Measurements from ENCODE around the gene SHROOM1.

The SHROOM1 gene

DNA sequence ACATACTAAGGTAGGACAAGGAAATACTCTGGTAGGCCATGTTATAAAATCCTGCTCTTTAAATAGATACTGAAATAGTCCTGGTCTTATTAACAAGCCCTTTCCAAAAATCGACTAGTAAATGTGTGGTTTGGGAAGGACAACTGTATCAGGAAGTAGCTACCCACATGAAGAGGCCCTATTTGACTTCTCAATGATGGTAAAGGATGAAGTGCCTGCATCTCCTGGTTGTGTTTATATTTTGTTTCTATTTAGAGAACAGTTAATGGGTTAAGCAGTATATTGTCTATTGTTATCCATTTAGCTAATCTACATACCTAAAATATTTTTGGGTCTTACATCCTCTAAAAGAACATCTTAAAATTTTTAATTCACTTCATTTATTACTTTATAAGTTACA, 23.3 kb upstream of the SHROOM1 start:
- no peak for DNase-seq (ENCODE audit: low read depth in 2 of 3, low spot score in 2 of 3)

DNA sequence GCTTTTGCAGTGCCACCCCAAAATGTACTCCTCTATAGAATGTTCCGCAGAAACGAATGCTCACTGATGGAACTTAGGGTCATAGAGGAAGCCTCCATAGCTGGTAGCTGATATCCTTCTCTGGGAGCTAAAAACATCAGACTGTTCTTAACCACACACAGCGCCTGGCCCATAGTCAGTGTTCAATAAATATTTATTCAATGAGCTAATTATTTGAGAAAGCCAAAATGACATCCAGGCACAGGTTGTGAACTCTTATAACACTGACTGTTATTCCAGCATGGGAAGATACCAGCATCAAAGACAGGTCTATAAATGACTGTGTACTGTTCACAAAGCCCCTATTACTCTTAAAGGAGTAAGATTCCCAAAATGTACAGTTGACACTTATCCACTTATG, 22.9 kb upstream of the SHROOM1 start:
- no peak for DNase-seq (ENCODE audit: low read depth in 2 of 3, low spot score in 2 of 3)

DNA sequence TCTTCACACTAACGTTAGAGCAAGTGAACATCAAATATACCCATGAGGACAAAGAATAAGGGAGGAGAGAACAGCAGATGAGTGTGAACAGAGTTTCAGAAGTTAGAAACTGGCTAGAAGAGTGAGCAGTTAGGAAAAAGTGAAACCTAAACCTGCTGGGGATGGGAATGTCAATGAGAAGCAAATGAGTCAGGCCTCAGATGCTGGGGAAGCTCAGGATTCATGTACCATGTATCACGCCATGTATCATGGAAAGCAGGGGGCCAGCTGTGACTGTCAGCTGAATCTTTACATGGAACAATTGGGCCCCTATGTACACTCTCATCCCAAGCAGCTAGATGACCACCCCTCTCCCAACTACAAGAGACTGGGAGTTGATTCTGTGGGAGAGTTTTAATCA, 19.6 kb upstream of the SHROOM1 start:
- no peak for DNase-seq (ENCODE audit: low read depth in 2 of 3, low spot score in 2 of 3)

DNA sequence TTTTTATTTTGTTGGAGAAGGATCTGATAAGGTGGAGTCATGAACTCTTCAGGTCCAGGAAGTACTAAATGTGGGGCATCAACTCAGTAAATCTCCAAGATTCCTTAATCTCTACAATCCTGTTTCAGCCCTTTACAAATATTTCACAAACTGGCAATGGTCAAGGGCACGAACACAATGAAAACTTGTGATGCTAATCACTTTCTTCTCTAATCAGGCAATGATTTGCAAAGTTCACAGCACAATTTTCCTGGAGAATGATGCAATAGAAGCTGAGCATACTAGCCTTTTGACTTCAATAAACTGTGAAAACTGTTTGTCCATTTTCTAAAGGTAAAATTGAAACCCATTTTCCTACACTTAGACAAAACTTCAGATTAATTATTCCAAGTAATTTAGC, 18.9 kb upstream of the SHROOM1 start:
- DNase-seq (ENCODE audit: low read depth in 2 of 3, low spot score in 2 of 3), result no peak

DNA sequence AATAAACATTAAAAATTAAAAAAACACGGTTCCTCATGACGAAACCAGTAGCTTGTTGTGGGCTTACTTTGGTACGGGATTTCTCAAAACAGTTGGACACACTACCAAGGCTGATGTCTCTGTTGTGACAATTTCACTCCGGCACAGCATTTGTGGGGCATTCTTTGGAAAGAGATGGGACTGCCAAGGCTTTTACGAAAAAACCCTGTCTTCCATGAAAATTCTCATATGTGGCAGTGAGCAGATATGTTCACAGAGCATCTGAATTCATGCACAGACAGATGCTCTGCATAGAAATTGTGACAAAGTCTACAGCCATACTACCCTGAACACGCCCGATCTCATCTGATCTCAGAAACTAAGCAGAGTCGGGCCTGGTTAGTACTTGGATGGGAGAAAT, 17.8 kb upstream of the SHROOM1 start:
- DNase-seq (ENCODE audit: low read depth in 2 of 3, low spot score in 2 of 3), result no peak

DNA sequence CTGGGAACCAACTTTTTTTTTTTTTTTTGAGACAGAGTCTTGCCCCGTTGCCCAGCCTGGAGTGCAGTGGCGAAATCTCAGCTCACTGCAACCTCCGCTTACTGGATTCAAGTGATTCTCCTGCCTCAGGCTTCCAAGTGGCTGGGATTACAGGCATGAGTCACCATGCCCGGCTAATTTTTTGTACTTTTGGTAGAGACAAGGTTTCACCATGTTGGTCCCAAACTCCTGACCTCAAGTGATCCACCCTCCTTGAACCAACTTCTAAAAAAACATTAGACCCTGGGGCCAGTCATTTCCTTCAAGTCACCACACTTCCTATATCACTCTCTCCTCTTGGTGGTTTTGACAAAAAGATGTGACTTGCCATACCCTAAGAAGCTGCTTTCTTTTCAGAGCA, 10.9 kb upstream of the SHROOM1 start:
- DNase-seq (ENCODE audit: low read depth in 2 of 3, low spot score in 2 of 3), result no peak

DNA sequence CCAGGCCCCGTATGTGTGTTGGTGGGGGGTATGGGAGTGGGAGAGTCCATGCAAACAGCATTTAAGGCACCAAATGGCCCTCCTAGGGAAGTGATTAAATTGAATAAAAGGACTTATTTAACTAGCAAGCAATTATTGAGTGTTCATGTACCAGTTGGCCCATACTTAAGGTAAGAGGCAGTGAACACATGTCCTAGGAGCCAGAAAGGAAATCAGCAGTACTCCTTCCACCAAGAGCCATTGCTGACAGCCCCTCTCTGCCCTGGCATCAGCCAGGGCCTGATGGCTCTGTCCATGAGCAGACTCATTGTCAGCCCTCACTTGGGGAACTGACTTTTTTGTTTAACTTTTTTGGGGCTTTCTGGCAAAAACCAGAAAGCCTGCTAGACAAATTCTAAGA, 10.4 kb upstream of the SHROOM1 start:
- no peak for DNase-seq (ENCODE audit: low read depth in 2 of 3, low spot score in 2 of 3)

DNA sequence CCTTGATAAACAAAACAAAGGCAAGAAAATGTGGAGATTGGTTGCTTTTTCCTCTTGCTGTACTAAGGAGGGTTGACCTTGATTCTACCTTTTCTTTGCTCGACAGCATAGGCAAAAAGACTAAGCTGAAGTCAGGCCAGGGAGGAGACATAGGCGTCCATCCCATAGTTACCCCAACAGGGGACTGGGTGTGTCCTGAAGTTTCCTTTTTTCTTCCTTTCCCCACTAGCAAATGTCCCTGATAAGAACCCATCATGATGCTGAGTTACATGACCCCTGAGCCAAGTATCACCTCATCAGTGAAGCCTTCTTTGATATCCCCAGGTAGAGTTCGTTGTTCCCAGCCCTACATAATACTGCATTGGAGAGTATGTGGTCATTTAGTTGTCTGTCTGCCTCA, 9.9 kb upstream of the SHROOM1 start:
- DNase-seq (ENCODE audit: low read depth in 2 of 3, low spot score in 2 of 3), result no peak

DNA sequence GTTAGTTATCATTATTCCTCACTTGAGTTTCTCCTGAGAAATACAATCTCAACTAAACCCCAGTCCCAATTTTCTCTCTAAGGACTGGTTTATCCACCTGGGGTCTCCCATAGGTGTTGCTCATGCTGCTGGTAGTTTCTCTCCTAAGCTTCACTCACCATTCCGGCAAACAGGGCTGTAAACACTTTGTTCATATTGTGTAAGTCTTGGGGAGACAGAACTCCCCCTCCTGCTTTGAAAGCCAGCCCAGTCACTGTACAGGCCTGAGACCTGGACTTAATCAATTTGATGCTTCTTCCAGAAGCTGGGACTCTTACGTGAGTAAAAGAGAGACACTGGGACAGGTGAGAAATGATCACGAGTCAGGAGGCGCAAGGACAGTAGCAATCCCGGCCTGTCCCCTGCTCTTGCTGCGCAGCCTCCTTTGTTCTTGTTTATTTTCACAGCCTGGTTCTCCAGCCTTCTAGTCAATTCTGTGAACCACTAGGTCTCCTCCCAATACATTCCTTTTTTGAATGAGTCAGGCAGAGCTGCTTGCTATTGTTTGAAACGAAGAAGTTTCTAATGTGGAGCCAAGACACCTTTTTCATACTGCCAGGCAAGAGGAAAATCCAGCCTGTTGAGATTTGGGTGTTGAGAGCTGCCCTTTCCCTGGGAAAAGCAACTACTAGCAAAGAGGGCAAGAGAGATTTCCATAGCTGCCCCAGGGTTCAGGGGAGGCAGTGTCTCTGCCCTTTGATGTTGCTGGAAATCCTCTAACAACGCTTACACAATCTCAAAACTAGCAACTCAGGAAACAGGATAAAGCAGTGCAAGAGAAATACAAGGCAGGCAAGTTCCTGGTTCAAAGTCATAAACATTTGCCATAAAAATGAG, 9.2 kb upstream of the SHROOM1 start:
- no peak for DNase-seq (ENCODE audit: low read depth in 2 of 3, low spot score in 2 of 3)

DNA sequence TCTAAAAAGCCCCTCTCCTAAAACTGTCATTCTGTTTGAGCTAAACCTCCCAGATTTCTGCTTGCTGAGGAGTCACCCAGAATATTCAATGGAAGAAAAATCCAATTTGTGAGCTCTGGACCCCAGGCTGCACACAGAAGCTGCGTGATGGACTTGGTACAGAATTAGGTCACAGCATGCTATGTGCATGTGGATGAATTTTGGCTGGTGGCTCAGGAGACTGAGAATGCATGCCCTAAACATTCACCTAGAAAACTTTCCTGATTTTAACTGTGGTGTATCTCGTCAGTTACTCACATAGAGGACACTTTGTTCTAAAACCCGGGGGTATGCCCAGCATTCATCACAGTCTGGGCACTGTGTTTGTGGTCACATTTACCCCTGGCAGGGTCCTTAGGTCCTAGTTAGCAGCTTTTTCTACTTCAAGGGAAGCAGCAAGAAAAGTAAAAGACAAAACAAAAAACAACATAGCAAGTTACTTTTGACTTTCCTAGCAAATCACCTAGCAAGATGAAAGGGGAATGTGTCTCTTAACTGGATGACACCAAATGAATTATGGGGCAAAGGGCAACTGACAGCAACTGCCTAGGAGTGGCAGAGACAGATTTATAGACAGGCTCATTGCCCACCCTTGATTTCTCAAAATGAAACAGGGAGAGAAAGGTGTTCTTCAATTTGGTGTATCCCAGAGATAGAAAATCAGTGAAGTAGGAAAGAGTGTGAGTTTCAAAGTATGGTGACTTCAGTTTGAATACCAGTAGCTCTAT, 8.3 kb upstream of the SHROOM1 start:
- no peak for DNase-seq (ENCODE audit: low read depth in 2 of 3, low spot score in 2 of 3)

DNA sequence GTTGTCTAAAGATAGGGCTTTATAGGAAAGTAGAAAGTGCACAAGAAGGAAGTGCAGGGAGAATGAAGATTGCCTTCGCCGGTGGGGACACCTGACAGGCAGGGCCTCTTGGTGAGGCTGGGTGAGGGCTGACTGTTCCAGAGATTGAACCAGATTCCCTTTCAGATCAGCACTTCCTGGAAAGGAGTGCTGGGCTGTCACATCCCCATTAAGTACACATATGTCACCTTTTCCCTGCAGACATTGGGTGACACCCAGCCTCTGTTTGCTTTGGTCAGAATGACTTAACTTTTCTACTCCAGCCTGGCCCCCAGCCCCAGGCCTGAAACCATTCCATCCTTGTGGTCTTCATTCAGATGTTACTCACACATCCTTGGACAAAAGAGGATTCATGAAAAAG, 7.4 kb upstream of the SHROOM1 start:
- no peak for DNase-seq (ENCODE audit: low read depth in 2 of 3, low spot score in 2 of 3)

DNA sequence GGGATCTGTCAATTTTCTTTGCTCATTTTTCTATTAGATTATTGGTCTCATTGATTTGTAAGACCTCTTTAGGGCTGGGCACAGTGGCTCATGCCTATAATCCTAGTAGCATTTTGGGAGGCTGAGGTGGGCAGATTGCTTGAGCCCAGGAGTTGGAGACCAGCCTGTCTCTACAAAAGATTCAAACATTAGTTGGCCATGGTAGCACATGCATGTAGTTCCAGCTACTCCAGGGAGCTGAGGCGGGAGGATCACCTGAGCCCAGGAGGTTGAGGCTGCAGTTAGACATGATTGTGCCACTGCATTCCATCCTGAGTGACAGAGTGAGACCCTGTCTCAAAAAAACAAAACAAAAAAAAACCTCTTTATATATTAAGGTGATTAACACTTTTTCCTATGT, 6.4 kb upstream of the SHROOM1 start:
- DNase-seq (ENCODE audit: low read depth in 2 of 3, low spot score in 2 of 3), result no peak

DNA sequence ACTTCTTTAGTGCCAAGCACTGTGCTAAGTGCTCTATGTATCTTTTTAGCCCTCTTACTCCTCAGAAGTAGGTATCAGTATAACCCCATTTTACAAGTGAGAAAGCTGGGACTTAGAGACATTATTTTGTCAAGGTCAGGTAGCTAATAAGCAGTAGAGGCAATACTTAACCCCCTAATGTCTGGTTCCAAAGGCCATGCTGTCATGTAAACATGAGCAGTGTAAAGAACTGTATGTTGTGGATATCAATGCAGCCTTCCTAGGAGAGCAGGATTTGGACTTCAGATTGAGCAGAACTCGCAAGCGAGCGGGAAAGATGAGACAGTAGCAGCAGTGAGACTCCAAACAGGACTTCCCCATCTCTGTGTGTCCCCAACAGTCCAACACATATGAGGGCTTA, 3.6 kb upstream of the SHROOM1 start:
- no peak for DNase-seq (ENCODE audit: low read depth in 2 of 3, low spot score in 2 of 3)

DNA sequence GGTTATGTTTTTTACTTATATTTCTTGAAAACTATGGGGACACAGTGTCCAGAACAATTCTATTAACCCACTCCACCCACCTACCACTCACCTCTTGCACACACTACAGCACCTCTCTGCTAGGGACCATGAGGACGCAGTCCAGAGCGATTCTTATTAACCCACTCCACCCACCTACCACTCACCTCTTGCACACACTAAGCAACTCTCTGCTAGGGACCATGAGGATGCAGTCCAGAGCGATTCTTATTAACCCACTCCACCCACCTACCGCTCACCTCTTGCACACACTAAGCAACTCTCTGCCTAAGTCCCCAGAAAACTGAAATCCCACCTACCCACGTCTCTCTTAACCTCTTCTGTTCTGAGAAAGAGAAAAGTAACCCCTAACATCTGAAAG, 2.2 kb upstream of the SHROOM1 start:
- DNase-seq (ENCODE audit: low read depth in 2 of 3, low spot score in 2 of 3), result no peak

DNA sequence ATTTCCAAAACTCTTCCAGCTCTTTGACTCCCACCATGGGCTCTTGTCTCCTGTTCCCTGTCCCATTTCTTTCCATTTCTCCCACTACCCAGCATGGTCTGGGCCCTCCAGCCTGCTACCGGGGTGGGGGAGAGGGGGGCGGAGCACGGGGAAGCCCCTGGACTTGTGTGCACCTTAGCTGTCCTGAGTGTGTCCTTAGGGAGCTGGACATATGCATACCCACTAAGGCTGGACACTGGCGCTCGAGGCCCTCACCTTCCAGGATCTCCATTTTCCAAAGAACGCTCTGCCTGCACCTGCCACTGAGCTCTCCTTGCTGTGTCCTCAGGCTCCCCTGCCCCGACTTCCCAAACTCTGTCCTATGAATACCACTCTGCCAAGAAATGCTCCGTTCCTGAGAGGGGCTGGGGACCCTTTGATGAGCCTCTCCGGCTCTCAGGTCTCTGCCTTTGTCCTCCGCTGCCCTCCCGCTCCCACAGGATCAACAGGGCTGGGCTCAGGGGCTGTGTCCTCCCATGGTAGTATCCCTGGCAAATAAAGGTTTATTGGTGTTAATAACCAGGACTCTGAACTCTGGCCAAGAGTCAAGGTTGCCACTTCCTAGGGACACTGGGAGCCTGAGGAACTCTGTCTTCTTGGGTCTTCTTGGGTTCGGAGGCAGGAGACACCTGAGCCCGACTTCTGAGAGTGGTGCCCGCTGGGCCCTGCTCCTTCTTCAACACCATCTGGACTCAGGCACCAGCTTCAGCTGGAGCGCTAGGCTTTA, 831 bp upstream of the SHROOM1 start:
- DNase-seq (ENCODE audit: low read depth in 2 of 3, low spot score in 2 of 3), result no peak

DNA sequence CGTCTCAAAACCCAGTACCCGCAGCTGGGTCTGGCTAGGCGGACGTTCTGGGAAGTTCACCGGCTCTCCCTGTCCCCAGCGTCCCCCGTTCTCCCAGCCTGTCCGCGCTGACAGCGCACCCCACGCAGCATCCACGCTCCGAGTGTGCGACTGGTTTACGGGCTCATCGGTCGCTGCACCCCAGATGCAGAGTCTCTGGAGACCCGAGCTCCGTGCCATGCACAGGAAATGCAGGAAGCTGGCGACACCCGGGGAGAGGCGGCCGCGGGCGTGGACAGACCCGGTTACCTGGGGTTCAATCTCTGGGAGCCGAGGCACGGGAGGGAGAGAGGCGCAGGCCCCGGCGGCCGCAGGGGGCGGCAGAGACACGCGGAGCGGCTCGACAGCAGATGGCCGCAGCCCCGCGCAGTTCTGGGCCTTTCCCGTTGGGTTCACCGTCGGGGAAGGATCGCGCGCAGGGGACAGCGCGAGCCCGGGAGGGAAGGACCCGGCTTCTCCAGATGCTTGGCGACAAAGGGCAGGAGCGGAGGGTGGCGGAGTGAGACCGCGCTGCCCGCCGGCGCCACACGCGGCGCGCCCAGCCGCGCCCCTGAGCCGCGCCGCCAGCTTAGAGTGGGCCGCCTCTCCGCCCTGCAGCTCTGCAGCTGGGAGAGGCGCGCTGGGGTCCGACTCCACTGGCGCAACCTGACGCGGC, 558 bp downstream of the SHROOM1 start:
- peak in 1 of 3 experiments; percentile 52 for DNase-seq (ENCODE audit: low read depth in 2 of 3, low spot score in 2 of 3)

DNA sequence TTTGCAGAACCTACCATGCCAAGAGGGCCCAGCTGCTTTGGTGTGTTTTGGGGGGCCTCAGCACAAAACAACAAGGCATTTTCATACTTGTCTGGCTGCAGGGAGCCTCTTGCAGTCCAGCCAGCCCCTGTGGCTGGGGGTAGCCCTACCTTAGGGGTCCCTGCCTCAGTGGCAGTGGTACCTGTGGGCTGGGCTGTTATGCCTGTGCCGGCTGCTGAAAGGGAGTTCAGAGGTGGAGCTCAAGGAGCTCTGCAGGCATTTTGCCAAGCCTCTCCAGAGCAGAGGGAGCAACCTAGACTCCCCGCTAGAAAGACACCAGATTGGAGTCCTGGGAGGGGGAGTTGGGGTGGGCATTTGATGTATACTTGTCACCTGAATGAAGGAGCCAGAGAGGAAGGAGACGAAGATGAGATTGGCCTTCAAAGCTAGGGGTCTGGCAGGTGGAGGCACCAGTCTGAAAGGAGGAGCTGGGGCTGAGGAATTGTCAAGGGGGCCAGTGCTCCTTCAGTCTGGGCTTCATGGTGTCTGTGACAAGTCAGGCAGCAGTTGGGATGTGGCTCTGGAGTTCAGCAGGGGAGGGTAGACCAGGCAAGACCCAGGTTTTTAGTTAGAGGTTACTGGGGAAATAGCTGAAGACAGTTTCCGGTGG, 1.5 kb downstream of the SHROOM1 start:
- DNase-seq (ENCODE audit: low read depth in 2 of 3, low spot score in 2 of 3), result no peak

DNA sequence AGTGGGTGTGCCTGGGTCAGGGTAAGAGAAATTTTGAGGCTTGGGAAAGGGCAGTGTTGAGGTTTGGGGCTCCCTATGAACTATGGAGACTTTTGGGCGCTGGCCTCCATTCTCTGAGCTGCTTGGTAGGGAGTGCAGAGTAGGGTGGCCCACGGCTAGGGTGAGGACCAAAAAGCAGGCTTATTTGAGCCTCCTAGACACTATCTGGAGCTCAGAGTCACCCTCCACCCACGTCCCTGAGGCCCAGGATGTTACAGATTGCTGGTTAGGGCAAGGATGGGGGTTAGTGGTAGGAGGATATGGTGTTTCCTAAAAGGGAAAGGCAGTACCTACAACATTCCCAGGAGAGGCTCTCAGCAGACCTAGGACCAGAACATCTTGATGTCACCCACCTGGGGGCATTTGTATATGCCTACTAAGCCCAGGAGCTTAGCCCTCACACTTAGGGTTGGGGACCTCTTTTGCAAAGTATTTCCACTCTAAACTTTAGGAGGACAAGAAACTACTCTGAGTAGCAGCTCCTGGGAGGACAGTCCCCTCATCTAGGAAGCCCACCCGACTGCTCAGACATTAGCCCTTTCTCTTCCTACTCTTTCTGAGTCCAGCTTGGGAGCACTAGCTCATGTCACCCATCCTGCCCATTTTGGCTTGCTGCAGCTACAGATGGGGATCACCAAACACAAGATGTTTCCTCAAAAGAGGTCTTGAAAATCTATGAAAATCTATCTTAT, 2.3 kb downstream of the SHROOM1 start:
- DNase-seq (ENCODE audit: low read depth in 2 of 3, low spot score in 2 of 3), result no peak

DNA sequence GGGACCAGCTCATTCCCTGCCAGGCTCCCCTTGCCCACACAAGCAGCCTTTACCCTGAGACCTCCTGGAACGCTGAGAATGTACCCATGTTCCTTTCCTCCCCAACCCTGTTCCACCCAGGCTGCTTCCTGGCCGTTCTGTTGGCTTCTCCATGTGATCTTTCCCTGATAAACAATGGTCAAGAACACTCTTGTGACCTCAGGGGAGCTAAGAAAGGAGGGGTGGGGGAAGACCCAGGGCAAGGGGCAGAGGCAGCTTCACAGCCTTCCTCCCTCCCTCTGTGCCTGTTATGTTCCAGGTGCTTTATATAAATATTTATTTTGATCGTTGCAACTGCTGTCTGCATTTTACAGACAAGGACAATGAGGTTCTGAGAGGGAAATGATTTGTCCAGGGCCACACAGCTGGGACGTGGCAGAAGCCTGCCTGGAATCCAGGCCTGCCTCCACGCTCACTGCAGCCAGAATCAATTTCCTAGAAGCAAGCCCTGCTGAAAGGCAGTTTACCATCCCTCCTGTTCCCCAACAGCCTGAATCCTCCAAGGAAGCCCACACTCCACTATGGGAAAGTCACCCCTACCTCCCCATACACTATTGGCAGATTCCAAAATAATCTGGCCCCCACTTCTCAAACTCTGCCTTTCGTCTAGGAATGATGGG, 3.9 kb downstream of the SHROOM1 start:
- DNase-seq (ENCODE audit: low read depth in 2 of 3, low spot score in 2 of 3), result no peak

Data from activated CD8-positive, alpha-beta memory T cell treated with anti-CD3 and anti-CD28 coated beads for 48 hours (primary cell).